NCI-H226 (cell line): ENCODE data around the gene SLC5A11.
A peak's percentile ranks its signal among the peaks of the same experiment; 100 is the strongest.
"Not testable (repeated sequence)": the region's sequence is repeated elsewhere in the genome, so short reads cannot be mapped to it uniquely, and the experiment has no call there.

Experiments used
- DNase-seq: peaks from one replicate; pipeline ENCODE4 v3.0.0-alpha.2; 2015

The SLC5A11 gene

DNA sequence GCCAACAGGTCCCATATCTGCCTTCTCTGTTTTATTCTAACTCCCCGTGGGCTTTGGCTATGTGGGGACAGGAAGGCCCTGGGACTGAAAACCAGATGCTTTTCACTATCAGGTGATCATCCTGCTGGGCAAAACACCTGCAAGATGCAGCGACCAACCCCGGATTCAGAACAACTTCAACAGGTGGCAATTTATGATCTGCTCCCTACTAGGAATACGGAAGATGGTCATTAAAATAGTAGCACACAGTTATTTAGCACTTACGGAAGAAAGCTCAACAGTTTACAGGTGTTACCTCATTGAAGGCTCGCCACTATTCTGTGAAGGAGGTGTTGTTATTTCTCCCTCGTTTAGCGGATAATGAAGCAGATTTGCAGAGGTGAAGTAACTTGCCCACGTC is 7.8 kb upstream of the SLC5A11 start:
- DNase-seq = no peak

DNA sequence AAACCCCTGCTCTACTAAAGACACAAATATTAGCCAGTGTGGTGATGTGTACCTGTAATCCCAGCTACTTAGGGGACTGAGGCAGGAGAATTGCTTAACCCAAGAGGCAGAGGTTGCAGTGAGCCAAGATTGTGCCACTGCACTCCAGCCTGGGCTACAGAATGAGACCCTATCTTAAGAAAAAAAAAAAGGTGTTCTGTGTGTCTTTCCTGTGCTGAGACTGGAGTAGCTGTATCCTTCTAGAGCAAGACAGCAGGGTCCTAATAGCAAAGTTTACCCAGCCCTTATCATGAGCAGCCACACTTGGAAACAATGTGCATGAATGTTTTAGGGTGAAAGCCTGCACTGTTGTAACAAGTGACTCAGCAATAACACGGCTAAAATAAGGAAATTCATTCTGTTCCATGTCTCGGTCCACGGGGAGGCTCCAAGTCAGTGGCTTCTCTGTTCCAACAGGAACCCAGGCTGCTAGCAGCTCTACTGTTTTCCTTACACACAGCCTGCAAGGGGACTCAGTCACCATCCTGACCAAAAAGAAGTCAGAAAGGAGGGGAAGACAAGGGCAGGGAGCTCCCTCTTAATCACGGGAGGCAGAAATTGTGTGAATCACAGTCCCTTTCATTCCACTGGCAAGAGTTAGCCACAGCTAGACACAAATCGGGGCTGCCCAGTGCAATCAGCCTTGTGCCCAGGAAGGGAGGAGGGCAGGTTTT is 7.1 kb upstream of the SLC5A11 start:
- DNase-seq = peak; percentile 50

DNA sequence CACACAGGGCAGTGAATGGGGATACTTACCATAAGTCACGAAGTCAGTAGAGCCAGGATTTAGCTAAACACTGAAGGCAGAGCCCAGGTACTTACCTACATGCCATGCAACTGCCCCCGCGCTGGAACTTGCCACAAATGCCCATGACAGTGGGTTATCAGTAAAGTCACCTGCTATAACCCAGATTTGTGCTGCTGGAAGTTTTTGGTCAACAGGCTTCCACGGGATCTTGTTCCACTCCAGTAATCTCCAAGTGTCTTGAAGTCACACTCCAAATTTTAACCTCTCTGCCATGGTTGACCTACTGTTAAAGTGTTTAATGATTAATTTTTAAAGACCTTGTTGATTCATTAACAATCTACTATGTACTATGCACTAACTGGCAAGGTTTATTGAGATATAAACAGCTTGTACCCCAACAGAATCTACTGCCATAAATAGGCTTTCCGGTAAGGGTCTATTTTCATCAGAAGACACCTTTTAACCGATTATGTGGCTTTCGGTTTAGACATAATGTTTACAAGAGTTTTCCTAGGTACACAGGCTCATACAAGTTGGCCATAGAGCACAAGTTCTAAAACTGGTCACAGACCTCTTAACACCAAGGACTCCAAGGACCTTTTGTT is 6.3 kb upstream of the SLC5A11 start:
- DNase-seq = no peak

DNA sequence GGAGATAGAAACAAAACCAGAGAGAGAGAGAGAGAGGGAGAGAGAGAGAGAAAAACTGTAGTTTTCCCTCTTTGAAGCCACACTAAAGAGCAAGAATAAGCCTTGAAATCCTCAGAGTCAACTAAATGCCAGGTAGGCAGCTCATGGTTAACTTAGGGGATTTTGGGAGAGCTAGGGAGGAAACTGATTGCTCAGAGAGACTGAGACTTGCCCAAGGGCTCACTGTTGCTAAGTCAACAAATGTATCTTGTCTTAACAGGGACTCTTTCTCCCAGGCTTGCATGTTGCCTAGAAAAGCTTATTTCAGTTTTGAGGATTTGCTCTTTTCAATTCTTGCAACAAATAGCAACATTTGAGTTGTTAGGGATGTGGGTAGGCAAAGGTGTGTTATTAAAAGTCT is 4.5 kb upstream of the SLC5A11 start:
- DNase-seq = peak; percentile 53

DNA sequence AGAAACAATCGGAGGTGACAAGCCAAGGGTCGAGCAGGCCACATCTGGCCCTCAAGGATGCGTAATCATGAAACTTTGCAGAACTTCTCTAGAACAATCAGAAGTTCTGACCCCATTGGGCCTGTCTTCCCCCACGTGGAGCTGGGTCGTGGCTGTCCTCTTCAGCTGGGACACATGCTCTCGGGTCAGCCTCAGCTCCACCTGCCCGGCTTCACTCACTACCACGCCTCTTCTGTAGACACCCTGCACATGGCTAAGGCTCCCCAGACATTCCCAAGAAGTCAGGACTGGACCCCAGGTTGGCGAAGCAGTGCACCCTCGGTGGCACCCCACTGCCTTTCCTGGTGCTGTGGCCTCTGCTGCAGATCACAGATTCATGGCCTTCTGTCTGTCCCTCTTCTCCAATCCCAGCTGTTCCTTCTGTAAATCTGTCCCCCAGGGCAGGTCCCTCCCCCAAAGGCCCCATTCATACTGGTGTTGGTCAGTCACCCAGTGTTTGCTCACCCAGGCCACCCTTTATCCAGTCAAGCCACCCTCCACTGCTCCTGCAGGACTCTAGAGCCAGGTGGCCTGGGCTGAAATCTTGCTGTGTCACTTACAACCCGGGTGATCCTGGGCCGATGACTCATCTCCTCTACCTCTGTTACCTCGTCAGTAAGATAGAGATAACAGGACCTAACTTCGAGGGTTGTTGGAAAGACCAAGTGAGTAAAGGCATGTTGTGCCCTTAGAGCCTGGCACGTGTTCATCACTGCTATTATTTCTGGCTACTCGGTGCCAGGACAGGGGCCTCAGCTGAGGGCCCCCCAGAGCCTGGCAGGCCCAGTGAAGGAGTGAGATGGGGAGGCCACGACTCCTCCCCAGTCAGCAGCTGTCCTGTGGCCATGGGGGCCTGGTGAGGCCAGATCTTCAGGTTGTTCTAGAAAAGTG is 1.4 kb upstream of the SLC5A11 start:
- peak; percentile 44 for DNase-seq

DNA sequence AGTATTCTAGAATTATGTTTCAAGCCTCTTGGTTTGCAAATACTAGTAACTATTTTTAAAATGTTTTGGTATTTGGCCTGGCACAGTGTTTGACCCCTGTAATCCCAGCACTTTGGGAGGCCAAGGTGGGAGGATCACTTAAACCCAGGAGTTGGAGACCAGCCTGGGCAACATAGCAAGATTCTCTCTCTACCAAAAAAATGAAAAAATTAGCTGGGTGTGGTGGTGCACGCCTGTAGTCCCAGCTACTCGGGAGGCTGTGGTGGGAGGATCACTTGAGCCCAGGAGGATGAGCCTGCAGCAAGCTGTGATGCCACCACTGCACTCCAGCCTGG is 765 bp upstream of the SLC5A11 start:
- DNase-seq = not testable (repeated sequence)

DNA sequence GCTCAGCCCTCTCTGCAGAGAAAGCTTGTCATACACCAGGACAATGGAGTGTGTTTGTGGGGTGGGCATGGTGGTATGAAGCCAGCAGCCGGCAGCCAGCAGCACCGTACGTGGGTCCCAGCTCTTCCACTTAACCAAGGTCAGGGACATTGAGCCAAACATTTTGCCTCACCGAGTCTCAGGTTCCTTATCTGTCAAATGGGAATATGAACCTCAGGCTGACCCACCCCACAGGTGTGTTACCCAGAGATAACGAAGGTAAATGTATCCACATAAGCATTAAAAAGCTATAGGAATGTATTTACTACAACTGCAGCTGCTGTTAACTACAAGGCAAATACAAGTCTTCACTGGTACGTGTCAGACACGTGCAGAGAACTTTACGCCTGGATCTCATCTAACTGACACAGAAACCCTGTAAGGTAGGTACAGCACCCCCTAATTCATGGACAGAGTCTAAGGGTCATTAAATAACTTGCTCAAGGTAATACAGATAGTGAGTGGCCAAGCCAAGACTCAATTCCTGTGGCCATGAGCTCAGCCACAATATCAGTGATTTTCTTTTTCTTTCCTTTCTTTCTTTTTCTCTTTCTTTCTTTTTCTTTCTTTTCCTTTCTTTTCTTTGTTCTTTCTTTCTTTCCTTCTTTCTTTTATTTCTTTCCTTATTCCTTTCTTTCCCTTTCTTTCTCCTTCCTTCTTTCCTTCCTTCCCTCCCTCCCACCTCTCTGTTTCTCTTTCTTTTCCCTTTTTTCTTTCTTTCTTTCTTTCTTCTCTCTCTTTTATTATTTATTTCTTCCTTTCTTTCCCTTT is 990 bp downstream of the SLC5A11 start:
- DNase-seq = no peak

DNA sequence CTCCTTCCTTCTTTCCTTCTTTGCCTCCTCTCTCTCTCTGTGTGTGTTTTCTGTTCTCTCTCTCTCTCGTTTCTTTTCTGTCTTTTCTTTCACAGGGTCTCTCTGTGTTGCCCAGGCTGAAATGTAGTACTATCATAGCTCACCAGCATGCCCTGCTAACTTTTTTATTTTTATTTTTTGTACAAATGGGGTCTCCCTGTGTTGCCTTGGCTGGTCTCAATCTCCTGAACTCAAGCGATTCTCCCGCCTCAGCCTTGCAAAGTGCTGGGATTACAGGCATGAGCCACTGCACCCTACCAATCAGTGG is 1.5 kb downstream of the SLC5A11 start:
- no peak for DNase-seq

DNA sequence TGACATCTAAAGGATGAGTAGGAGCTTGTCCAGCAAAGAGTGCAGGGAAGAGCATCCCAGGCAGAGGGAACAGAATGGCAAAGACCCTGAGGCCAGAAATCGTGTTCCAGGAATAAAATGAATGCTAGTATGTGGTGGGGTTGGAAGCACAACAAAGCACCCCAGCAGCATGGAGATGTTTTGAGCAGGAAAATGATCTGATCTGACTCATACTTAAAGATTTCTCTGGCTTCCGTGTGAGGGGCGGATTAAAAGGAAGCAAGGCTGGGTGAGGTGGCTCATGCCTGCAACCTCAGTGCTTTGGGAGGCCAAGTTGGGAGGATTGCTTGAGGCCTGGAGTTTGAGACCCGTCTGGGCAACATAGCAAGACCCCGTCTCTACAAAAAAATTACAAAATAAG is 2.3 kb downstream of the SLC5A11 start:
- DNase-seq = peak; percentile 87

DNA sequence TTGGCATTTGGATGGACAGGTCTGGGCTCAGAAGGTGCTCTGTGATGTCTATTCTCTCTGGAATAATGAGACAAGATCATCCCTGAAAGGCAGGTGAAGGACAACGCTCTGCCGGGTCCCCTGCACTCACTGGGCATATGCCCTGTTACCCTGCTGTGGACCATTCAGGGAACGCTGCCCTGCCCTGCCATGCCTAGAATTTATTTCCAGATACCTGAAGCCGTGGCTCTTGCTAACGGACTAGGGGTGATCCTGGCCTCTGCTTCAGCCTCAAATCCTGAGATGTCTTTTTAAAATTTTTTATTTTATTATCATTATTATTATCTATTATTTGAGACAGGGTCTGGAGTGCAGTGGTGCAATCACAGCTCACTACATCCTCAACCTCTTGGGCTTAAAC is 3.9 kb downstream of the SLC5A11 start:
- no peak for DNase-seq

DNA sequence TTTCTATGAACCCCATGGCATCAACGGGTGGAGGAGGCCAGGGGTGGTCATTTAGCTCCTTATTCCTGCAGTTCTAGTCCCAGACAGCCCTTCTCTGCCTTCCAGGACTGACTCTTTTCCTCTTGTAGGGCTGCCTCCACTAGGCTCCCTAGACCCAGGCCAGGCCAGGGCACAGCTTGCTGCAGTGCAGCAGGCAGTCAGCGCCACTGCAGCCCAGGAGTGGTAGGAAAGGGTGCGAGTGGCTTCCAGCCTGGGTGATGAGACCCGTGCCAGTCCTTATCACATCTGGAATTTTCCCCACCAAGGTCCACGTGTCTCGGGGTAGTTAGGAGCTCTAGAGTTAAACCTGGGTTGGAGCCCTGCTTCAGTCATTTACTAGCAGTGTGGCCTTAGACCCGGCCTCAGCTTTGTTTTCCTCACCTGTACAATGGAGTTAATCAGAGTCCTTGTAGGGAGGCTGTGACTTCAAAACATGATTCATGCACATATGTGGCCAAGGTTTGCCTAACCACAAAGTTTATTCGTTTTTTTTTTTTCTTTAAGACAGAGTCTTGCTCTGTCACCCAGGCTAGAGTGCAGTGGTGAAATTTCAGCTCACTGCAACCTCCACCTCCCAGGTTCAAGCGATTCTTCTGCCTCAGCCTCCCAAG is 4.7 kb downstream of the SLC5A11 start:
- peak; percentile 59 for DNase-seq

DNA sequence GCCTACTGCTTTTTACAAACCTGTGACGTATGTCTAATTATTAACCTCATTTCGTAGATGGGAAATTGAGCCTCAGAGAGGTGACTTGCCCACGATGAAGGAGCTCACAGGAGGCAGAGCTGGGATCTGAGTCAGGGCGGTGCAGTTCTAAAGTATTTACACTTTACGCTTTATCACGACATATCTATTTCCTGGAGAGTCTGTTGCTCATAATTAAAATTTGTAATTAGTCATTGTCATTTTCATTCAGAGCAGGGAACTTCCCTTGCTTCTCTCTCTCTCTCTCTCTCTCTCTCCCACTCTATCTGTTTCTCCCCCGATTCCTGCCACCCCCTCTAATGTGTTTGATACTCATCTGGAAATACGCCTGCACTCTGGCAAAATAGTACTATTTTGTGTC is 5.9 kb downstream of the SLC5A11 start:
- DNase-seq = peak; percentile 79

DNA sequence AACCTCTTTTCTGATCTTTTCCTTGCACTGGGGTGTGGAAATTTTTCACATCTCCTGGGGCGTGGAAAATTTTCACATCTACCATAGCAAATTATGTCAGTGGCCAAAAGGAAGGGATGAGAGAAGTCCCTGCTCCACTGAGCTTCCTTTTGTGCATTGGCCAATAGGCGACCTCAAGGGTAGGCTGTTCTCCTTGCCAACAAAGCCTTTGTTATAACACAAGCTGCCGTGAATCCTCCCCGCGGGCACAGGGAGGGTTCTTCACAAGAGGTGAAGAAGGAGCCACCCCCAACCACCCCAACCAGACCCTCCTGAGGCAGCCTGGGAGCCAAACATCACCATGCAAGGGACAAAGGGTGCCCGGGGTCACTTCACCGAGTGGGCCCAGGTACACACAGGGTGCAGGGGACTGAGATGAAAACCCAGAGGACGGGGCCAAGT is 6.5 kb downstream of the SLC5A11 start:
- DNase-seq = peak; percentile 92

DNA sequence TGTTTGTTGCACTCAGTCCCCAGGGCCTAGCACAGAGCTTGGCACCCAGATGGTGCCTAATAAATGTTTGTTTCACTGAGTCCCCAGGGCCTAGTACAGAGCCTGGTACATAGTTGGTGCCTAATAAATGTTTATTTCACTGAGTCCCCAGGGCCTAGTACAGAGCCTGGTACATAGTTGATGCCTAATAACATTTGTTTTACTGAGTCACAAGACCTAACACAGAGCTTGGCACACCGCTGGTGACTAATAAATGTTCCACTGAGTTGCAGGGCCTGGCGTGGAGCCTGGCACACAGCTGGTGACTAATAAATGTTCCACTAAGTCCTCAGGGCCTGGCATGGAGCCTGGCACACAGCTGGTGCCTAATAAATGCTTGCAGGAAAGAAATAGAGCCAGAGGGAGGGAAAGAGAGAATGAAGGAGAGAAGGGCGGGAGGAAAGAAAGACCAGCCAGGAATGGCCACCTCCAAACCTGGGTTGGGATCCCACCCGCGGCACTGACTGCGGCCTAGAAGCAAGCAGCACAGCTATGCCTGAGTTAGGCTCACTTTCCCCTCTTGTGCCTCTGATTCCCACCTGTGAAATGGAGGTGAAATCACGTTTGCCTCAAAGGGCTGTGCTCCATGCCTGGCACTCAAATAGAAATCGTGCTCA is 7.5 kb downstream of the SLC5A11 start:
- no peak for DNase-seq

DNA sequence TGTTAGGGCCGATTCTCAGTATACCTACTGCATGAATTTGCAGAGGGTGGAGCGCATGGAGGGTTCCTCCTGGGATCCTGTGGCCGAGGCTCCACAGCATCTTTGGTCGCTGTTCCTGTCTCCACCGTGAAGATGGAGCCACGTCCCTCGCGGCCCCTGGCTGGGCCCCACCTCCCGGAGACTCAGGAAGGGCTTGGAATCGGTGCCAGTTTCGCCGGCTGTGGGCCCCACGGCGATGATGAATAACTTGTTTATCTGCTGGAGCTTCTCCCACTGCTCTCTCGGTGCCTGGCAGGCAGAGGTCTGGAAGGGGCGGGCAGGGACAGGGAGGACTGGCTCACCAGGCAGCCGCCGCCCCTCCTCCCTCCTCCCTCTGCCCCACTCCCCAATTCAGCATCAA is 8.1 kb downstream of the SLC5A11 start:
- DNase-seq = peak; percentile 98

DNA sequence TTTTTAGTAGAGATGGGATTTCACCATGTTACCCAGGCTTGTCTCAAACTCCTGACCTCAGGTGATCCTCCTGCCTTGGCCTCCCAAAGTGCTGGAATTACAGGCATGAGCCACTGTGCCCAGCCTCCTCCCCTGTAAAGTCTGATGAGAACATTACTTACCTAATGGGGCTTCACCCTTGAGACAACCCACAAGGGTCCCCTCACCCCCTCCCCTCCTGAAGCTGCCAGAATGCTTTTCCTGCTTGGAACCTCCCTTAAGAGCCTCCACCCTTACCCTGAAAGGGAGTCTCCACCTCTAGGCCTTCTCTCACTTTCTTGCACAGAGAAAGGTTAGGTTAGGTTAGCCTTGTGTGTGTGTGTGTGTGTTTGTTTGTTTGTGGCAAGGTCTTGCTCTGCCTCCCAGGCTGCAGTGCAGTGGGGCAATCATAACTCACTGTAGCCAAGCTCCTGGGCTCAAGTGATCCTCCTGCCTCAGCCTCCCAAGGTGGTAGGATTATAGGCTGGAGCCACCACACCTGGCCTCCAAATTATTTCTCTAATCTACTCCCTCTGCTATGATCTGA is 8.9 kb downstream of the SLC5A11 start:
- DNase-seq = peak; percentile 79

DNA sequence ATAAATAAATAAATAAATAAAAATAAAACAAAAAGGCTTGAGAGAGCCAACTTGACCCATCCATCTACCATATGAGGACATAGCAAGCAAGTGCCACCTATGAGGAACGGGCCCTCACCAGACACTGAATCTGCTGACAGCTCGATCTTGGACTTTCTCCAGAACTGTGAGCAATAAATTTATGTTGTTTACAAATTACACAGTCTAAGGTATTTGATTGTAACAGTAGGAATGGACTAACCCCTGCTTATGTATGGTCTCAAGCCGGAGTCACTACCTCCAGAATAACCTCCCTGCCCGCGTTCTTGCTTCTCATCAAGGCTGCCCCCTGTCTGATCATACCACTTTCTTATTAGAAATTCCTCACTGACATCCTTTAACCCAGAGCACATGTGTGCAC is 9.9 kb downstream of the SLC5A11 start:
- DNase-seq = peak; percentile 33

DNA sequence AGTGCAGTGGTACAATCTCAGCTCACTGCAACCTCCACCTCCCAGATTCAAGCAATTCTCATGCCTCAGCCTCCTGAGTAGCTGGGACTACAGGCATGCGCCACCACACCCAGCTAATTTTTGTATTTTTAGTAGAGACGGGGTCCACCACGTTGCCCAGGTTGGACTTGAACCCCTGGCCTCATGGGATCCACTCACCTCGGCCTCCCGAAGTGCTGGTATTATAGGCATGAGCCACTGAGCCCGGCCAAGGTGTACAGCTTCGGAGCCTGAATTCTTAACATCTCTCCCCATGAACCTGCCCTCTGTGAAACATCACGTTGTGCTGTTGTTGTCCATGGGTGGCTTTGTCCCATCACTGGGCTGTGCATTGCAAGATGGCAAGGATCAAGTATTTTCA is 11.1 kb downstream of the SLC5A11 start:
- DNase-seq = not testable (repeated sequence)

DNA sequence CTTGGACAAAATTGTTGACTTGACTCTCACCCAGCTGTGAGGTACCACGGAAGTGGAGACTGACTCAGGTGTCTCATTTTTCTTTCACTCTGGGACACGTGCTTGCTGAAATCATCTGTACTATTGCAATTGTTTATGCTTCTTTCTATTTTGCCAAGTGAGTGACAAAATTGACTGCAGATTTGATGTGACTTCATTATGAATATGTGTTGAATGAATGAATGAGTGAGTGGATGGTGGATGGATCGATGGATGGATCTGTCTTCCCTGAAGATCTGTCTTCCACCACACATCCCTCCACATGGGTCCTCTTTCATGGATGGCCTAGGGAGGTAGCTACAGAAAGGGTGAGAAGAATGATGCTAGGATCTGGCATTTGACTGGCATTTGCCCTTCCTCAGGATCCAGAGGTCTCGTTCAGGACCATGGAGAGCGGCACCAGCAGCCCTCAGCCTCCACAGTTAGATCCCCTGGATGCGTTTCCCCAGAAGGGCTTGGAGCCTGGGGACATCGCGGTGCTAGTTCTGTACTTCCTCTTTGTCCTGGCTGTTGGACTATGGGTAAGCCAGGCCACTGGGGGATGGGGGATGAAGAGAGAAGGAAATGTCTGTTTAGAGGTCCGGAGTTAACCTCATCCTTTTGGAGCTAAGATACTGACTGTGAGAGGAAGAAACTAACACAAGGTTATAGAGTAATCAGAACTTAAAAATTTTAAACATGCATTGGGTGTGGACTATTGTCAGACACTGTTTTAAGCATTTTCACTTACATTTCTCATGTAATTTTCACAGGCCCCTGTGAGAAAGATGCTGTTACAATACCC is 12.7 kb downstream of the SLC5A11 start:
- DNase-seq = peak; percentile 40

DNA sequence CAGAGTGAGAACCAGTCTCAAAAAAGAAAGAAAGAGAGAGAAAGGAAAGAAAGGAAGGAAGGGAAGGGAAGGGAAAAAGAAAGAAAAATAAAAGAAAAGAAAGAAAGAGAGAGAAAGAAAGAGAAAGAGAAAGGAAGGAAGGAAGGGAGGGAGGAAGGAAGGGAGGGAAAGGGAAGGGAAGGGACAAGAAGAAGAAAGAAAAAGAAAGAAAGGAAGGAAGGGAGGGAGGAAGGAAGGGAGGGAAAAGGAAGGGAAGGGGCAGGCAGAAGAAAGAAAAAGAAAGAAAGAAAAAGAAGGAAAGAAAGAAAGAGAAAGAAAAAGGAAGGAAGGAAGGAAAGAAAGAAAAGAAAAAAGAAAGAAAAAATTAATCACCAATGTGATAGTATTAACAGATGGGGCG is 15.7 kb downstream of the SLC5A11 start:
- DNase-seq = no peak
